ENCODE measurements around the gene PTPRK. TPM values are rescaled to one million over a fixed set of nuclear protein-coding genes. Genes with fewer than 3 reads are reported as not detected.

Gene PTPRK
- polyA plus RNA-seq, 1 experiment = 37.8 TPM

GRCh38 chr6:128036808-128037570, 483.4 kb downstream of the PTPRK start:
- DNase-seq (ENCODE audit: low read depth, low spot score) = no peak

GRCh38 chr6:128033156-128033555, 487.2 kb downstream of the PTPRK start:
- ChIA-PET POLR2A (no interaction called here), CTCF (interaction anchor here (1.0 kb wide), 1 partner anchor 178 kb away, joined by 3 read pairs; no protein-coding TSS in a partner anchor)
- TF ChIP-seq CTCF (IDR thresholded peaks at IDR 0.05; ENCODE audit: low read depth, low read length) = no peak
- Histone ChIP-seq H3K27ac (ENCODE audit: low read depth, low read length) (no peak overlapping the region), H3K9me3 (ENCODE audit: control insufficient read depth, insufficient read depth, low read length) (no peaks in the 10 kb centered on the region), H3K4me3 (ENCODE audit: low read depth, low read length) (no peak overlapping the region), H3K27me3 (ENCODE audit: control insufficient read depth, insufficient read depth, low read length) (no peaks in the 10 kb centered on the region)
- no peak for DNase-seq (ENCODE audit: low read depth, low spot score)

More at GRCh38 chr6:128036808-128037570, 483.4 kb downstream of the PTPRK start:
- Histone ChIP-seq H3K27ac (ENCODE audit: low read depth, low read length) (no peak overlapping the region), H3K27me3 (ENCODE audit: control insufficient read depth, insufficient read depth, low read length) (no peaks in the 10 kb centered on the region), H3K4me3 (ENCODE audit: low read depth, low read length) (no peak overlapping the region), H3K9me3 (ENCODE audit: control insufficient read depth, insufficient read depth, low read length) (no peaks in the 10 kb centered on the region)
- ChIA-PET CTCF (no interaction called here), POLR2A (no interaction called here)
- TF ChIP-seq CTCF (IDR thresholded peaks at IDR 0.05; ENCODE audit: low read depth, low read length) = no peak

DNA sequence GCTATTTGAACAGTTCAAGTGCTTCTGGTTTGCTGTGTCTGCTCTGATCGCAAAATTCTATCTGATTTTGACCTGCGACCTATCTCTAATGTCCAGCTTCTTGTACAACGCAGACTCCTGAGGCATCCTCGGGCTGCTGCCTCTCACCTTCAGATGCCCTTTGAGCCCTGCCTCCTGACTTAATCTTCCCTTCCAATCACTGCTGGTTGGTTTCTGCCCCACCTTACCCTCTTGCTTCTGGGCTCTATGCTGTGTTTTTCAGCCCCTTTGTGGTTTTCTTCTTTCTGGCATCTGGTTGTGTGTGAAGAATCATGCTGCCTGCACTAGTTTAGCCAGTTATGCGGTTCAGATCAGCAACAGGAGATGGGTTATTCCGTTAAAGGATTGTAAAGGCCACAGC, 488.4 kb downstream of the PTPRK start:
- TF ChIP-seq CTCF (IDR thresholded peaks at IDR 0.05; ENCODE audit: low read depth, low read length) = no peak
- DNase-seq (ENCODE audit: low read depth, low spot score) = no peak
- Histone ChIP-seq H3K4me3 (ENCODE audit: low read depth, low read length) (no peak overlapping the region), H3K27ac (ENCODE audit: low read depth, low read length) (no peak overlapping the region), H3K27me3 (ENCODE audit: control insufficient read depth, insufficient read depth, low read length) (no peaks in the 10 kb centered on the region), H3K9me3 (ENCODE audit: control insufficient read depth, insufficient read depth, low read length) (no peaks in the 10 kb centered on the region)
- POLR2A ChIA-PET = no interaction called here
- CTCF ChIA-PET = no interaction called here

DNA sequence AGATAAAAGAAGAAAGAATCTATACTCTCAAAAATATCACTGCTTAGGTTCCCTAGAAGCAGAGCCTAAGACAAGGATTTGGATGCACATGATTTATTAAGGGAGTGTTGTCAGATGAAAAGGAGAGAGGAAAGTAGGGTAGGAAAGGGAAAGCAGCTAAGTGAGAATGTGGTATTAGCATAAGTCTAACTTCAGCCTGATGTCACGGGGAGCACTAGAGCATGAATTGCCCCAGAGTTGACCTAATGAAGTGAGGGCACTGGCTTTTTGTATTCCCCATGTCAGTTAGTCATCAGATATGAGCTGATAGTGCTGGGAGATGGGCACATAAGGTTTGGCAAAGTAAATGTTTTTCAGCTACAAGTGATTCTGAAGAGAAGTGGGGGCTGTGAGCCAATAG, 490.6 kb downstream of the PTPRK start:
- Histone ChIP-seq H3K27me3 (ENCODE audit: control insufficient read depth, insufficient read depth, low read length) (no peaks in the 10 kb centered on the region), H3K27ac (ENCODE audit: low read depth, low read length) (no peak overlapping the region), H3K4me3 (ENCODE audit: low read depth, low read length) (no peak overlapping the region), H3K9me3 (ENCODE audit: control insufficient read depth, insufficient read depth, low read length) (no peaks in the 10 kb centered on the region)
- POLR2A ChIA-PET = no interaction called here
- DNase-seq (ENCODE audit: low read depth, low spot score) = no peak
- CTCF ChIA-PET = no interaction called here
- TF ChIP-seq CTCF (IDR thresholded peaks at IDR 0.05; ENCODE audit: low read depth, low read length) = no peak

GRCh38 chr6:128028183-128028582, 492.2 kb downstream of the PTPRK start:
- Histone ChIP-seq H3K9me3 (ENCODE audit: control insufficient read depth, insufficient read depth, low read length) (no peaks in the 10 kb centered on the region), H3K4me3 (ENCODE audit: low read depth, low read length) (no peak overlapping the region), H3K27ac (ENCODE audit: low read depth, low read length) (no peak overlapping the region), H3K27me3 (ENCODE audit: control insufficient read depth, insufficient read depth, low read length) (no peaks in the 10 kb centered on the region)
- DNase-seq (ENCODE audit: low read depth, low spot score) = no peak
- POLR2A ChIA-PET = no interaction called here
- CTCF ChIA-PET = interaction anchor here (1.2 kb wide), 1 partner anchor 173 kb away, joined by 3 read pairs; no protein-coding TSS in a partner anchor
- TF ChIP-seq CTCF (IDR thresholded peaks at IDR 0.05; ENCODE audit: low read depth, low read length) = no peak
